Osteoblast (primary cell): ENCODE results near the gene GPR137C. TPM values are rescaled to one million over a fixed set of nuclear protein-coding genes. Genes with fewer than 3 reads are reported as not detected.

Experiments
- DNase-seq: peaks from one replicate; pipeline ENCODE4 v3.0.0; 2011; ENCODE audit warnings: low spot score, mixed read lengths; ENCODE audit not compliant: insufficient read length; ENCODE audit errors: missing footprints
- H2AFZ ChIP-seq: 2 replicates; pipeline ENCODE4 v1.6.0; 2011; ENCODE audit warnings: mild to moderate bottlenecking, low read length
- H3K27ac ChIP-seq: 2 replicates; pipeline ENCODE4 v1.5.1; 2011; ENCODE audit warnings: mild to moderate bottlenecking, low read depth, low read length, moderate library complexity
- H3K27me3 ChIP-seq: 2 replicates; pipeline ENCODE4 v1.6.0; 2012; ENCODE audit warnings: mild to moderate bottlenecking, control low read depth, inconsistent platforms, low read length, moderate library complexity; ENCODE audit not compliant: insufficient read depth
- H3K36me3 ChIP-seq: 2 replicates; pipeline ENCODE4 v1.5.1; 2011; ENCODE audit warnings: mild to moderate bottlenecking, low read length, control low read depth, moderate library complexity; ENCODE audit not compliant: insufficient read depth
- H3K4me1 ChIP-seq: 2 replicates; pipeline ENCODE4 v1.5.1; 2011; ENCODE audit warnings: mild to moderate bottlenecking, low read length, control low read depth, moderate library complexity; ENCODE audit not compliant: insufficient read depth
- H3K4me2 ChIP-seq: 2 replicates; pipeline ENCODE4 v1.6.0; 2011; ENCODE audit warnings: mild to moderate bottlenecking, low read length; ENCODE audit not compliant: insufficient read depth
- H3K4me3 ChIP-seq: fragments of 200-600 bp; sonication (generic); 3 replicates; pipeline ENCODE4 v1.5.1; 2012; ENCODE audit warnings: mild to moderate bottlenecking, low read length, inconsistent platforms; ENCODE audit not compliant: insufficient read depth
- H3K79me2 ChIP-seq: 2 replicates; pipeline ENCODE4 v1.6.0; 2012; ENCODE audit warnings: mild to moderate bottlenecking, low read length, control low read depth, inconsistent platforms; ENCODE audit not compliant: insufficient read depth
- H3K9me3 ChIP-seq: 2 replicates; pipeline ENCODE4 v1.5.1; 2011; ENCODE audit warnings: low read depth, low read length, control low read depth
- H4K20me1 ChIP-seq: 2 replicates; pipeline ENCODE4 v1.6.0; 2012; ENCODE audit warnings: mild to moderate bottlenecking, low read length, control low read depth; ENCODE audit not compliant: insufficient read depth
- total RNA-seq: library from RNA; depleted of rRNA; stranded (reverse); fragments of >200 nt; gene quantifications from 2 replicates; pipeline ENCODE4 v1.2.3, GENCODE V29; 2012
- TF ChIP-seq, protein P1 (sequence below): IDR thresholded peaks from 2 replicates; pipeline ENCODE4 v1.5.1; 2011; ENCODE audit warnings: mild to moderate bottlenecking, low read depth, low read length, moderate library complexity; ENCODE audit errors: extremely low read depth

The GPR137C gene
- total RNA-seq, 1 donor = 0.36 TPM

DNA sequence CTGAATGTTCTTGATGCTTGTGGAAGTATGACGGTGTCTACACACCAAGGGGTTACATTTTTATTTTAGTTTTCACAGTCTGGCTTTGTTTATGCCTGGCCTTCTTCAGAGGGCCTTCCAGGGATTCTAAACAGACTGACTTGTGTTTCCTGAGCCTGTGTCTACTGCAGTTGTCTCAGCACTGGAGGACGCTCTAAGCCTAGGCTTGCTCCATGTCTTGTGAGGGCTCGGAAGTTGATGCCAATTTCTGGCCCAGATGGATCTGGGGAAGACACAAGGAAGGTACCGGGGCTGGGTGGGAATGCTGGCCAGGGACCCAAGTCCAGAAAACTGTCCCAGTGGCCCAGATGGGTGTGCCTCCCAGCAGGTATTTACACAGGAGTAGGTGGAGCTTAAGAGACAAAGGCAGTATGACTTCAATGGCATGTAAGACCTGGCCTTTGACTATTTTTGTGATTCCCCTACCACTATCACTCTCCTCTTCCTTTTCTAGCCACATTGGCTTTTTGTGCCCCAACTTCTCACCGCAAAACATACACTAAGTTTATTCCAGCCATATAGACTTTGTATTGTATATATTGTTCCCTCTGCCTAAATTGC lies 56.9 kb downstream of the GPR137C start:
- no peak overlapping the region for H3K4me2 ChIP-seq
- H3K9me3 ChIP-seq = no peaks in the 10 kb centered on the region
- no peaks in the 10 kb centered on the region for H3K79me2 ChIP-seq
- H3K27ac ChIP-seq = no peak overlapping the region
- H3K4me1 ChIP-seq = no peaks in the 10 kb centered on the region
- peak overlapping the region; percentile 25 for H2AFZ ChIP-seq
- TF ChIP-seq, protein P1, sequence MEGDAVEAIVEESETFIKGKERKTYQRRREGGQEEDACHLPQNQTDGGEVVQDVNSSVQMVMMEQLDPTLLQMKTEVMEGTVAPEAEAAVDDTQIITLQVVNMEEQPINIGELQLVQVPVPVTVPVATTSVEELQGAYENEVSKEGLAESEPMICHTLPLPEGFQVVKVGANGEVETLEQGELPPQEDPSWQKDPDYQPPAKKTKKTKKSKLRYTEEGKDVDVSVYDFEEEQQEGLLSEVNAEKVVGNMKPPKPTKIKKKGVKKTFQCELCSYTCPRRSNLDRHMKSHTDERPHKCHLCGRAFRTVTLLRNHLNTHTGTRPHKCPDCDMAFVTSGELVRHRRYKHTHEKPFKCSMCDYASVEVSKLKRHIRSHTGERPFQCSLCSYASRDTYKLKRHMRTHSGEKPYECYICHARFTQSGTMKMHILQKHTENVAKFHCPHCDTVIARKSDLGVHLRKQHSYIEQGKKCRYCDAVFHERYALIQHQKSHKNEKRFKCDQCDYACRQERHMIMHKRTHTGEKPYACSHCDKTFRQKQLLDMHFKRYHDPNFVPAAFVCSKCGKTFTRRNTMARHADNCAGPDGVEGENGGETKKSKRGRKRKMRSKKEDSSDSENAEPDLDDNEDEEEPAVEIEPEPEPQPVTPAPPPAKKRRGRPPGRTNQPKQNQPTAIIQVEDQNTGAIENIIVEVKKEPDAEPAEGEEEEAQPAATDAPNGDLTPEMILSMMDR = no peak
- H3K27me3 ChIP-seq = no peaks in the 10 kb centered on the region
- no peak overlapping the region for H3K4me3 ChIP-seq
- no peak for DNase-seq
- H3K36me3 ChIP-seq = no peaks in the 10 kb centered on the region
- H4K20me1 ChIP-seq = no peaks in the 10 kb centered on the region

DNA sequence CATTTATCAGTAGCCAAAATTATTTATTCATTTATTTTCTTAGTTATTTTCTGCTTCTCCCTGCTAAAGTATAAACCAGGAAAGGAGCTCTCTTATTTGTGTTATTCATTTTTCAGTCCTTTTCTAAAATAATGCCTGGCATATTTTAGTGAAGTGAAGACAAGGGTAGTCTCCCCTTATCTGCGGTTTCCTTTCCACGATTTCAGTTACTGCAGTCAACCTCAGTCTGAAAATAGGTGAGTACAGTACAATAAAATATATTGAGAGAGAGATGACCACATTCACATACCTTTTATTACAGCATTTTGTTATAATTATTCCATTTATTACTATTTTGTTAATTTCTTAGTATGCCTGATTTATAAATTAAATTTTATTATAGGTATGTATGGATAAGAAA lies 57.6 kb downstream of the GPR137C start:
- Histone ChIP-seq H2AFZ (no peak overlapping the region), H3K4me2 (no peak overlapping the region), H3K36me3 (no peaks in the 10 kb centered on the region), H4K20me1 (no peaks in the 10 kb centered on the region), H3K9me3 (no peaks in the 10 kb centered on the region), H3K4me1 (no peaks in the 10 kb centered on the region), H3K27me3 (no peaks in the 10 kb centered on the region), H3K79me2 (no peaks in the 10 kb centered on the region), H3K4me3 (no peak overlapping the region), H3K27ac (no peak overlapping the region)
- no peak for DNase-seq
- TF ChIP-seq, protein P1 = no peak

DNA sequence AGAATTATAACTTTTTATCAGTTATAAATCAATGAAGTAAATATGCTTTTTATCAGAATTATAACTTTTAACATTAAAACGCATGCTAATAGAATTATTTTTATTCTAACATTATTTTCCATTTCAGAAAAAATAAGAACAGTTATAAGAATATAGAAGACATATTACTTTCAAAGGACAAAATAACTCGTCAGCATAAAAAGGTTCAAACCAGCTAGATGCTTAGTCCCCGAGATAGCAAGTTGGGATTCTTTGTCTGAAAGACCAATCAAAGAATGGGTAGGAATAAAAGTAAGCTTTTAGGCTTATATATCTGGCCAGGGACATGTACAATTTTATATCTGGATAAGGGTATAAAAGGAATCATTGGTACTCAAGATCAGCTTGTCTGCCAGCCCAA lies 66.0 kb downstream of the GPR137C start:
- DNase-seq = no peak
- Histone ChIP-seq H4K20me1 (no peaks in the 10 kb centered on the region), H3K36me3 (no peaks in the 10 kb centered on the region), H3K27ac (no peak overlapping the region), H3K9me3 (no peaks in the 10 kb centered on the region), H3K27me3 (no peaks in the 10 kb centered on the region), H3K4me3 (no peak overlapping the region), H3K4me1 (no peaks in the 10 kb centered on the region), H3K4me2 (no peak overlapping the region), H3K79me2 (no peaks in the 10 kb centered on the region), H2AFZ (no peak overlapping the region)
- TF ChIP-seq, protein P1 = no peak

DNA sequence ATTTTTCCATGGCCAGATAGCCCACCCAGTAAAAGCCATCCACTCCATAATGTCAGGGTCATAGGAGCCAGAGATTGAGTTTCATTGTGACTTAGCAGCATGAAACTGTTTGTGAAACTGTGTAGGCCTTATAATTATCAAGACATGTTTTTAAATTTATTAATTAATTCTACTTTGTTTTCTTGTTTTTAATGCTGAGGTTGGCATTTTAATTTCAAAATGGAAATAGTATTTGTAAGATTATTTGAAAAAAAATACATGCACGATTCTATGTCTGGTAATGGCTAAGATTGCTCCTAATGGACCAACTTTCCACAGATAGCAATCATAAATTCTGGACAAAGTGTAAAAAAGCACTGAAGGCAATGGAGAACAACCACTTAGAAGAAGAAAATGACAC lies 67.1 kb downstream of the GPR137C start:
- Histone ChIP-seq H2AFZ (no peak overlapping the region), H3K4me1 (no peaks in the 10 kb centered on the region), H3K27ac (no peak overlapping the region), H3K9me3 (no peaks in the 10 kb centered on the region), H3K79me2 (no peaks in the 10 kb centered on the region), H3K27me3 (no peaks in the 10 kb centered on the region), H3K36me3 (no peaks in the 10 kb centered on the region), H3K4me2 (no peak overlapping the region), H3K4me3 (no peak overlapping the region), H4K20me1 (no peaks in the 10 kb centered on the region)
- TF ChIP-seq, protein P1 = no peak
- DNase-seq = no peak
